Erythroblast (primary cell): Measurements from ENCODE around the gene ARV1.
"Not testable (repeated sequence)": the region's sequence is repeated elsewhere in the genome, so short reads cannot be mapped to it uniquely, and the experiment has no call there.

Experiments used
- GATA1 ChIP-seq: IDR thresholded peaks from 2 replicates; pipeline ENCODE4 v1.6.1; 2011; ENCODE audit warnings: low read depth, mild to moderate bottlenecking, control low read depth, low read length, moderate library complexity
- POLR2A ChIP-seq: IDR thresholded peaks from 2 replicates; pipeline ENCODE4 v1.6.1; 2011; ENCODE audit warnings: mild to moderate bottlenecking, low read length

DNA sequence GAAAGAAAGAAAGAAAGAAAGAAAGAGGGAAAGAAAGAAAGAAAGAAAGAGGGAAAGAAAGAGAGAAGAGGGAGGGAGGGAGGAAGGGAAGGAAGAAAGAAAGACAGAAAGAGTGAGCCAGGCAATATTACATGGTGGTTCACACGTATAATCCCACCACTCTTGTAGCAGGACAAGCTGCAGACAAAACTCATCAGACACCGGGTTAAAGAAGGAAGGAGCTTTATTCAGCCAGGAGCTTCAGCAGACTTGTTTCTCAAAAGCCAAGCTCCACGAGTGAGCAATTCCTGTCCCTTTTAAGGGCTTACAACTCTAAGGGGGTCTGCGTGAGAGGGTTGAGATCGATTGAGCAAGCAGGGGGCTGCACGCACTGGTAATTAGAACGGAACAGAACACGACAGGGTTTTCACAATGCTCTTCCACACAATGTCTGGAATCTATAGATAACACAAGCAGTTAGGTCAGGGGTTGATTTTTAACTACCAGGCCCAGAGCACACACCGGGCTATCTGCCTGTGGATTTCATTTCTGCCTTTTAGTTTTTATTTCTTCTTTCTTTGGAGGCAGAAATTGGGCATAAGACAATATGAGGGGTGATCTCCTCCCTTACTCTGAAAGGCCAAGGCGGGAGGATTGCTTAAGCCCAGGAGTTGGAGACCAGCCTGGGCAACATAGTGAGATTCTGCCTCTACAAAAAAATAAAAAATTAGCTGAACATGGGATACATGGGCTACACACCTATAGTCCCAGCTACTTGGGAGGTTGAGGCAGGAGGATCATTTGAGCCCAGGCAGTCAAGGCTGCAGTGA lies 67.2 kb downstream of the ARV1 start:
- not testable (repeated sequence) for TF ChIP-seq POLR2A, GATA1
